Left lung (tissue), 10 donors: ENCODE measurements around the gene IFIT1. TPM values are rescaled to one million over a fixed set of nuclear protein-coding genes. Genes with fewer than 3 reads are reported as not detected.

Source experiments
- ATAC-seq: fragments of 200-7000 bp; cut with Tn5 transposase; one replicate; pipeline ENCODE4 v1.9.1; 2020; ENCODE audit warnings: moderate library complexity
- DNase-seq, 4 donors: peaks; one replicate each; pipeline ENCODE4 v3.0.0-alpha.2; 2013 to 2020
- H3K27ac ChIP-seq, 2 donors: fragments of 200-600 bp; sonication (generic) in 1 of 2; one replicate each; pipeline versions ENCODE4 v1.5.0 to v1.8.0; 2020 to 2021
- H3K27me3 ChIP-seq, 2 donors: fragments of 200-600 bp; sonication (generic) in 1 of 2; one replicate each; pipeline versions ENCODE4 v1.5.0 to v1.8.0; 2020 to 2021
- H3K36me3 ChIP-seq, 2 donors: fragments of 200-600 bp; sonication (generic) in 1 of 2; one replicate each; pipeline versions ENCODE4 v1.5.0 to v1.8.0; 2020 to 2021
- H3K4me1 ChIP-seq, 2 donors: fragments of 200-600 bp; one replicate each; pipeline ENCODE4 v1.8.0; 2021
- H3K4me3 ChIP-seq, 2 donors: fragments of 200-600 bp; sonication (generic) in 1 of 2; one replicate each; pipeline versions ENCODE4 v1.5.0 to v1.8.0; 2020 to 2021; ENCODE audit warnings: mild to moderate bottlenecking in 1 of 2
- H3K9me3 ChIP-seq, 2 donors: fragments of 200-600 bp; sonication (generic) in 1 of 2; one replicate each; pipeline versions ENCODE4 v1.5.0 to v1.8.0; 2020 to 2021
- CTCF ChIP-seq, 2 donors: fragments of 200-600 bp; sonication (generic) in 1 of 2; IDR thresholded peaks; one replicate each; pipeline versions ENCODE4 v1.5.0 to v1.8.0; 2021; ENCODE audit warnings: antibody characterized with exemption in 2 of 2
- intact Hi-C, 2 donors: fragments of 100-400 bp; cut with DNase I; formaldehyde crosslinking; loops; one replicate each; pipeline versions ENCODE4 v1.11.2 to v1.14.2; 2022
- polyA plus RNA-seq, 6 donors: library from polyadenylated mRNA; unstranded; fragments of 120-200 nt; gene quantifications; one replicate each; pipeline ENCODE4 v1.2.1, GENCODE V29; 2013; ENCODE audit not compliant: insufficient read length in 6 of 6
- total RNA-seq, 2 donors: library from RNA; stranded (reverse); fragmentation: NEBNext Ultra II Directional; extraction: Animal tissue kit (Norgen Biotek cat#: 25700); gene quantifications; one replicate each; pipeline ENCODE4 v1.2.1, GENCODE V29; 2021
- donor health status: DM: no; HTN: yes; CAD: no.
- donor health status: DM: no; HTN: no; CAD: no.

The IFIT1 gene
- total and polyA plus RNA-seq, 8 donors = 12.6 to 34.8 (median 21.8) TPM

GRCh38 chr10:89357975-89358374, 34.4 kb upstream of the IFIT1 start:
- intact Hi-C loops = no loop called here
- ATAC-seq = no peak

GRCh38 chr10:89360157-89360556, 32.3 kb upstream of the IFIT1 start:
- DNase-seq (no peak), ATAC-seq (peak; percentile 41)
- H3K4me1 ChIP-seq = peaks cover 0 to 7% of the 10 kb centered on the region in 2 donors
- no peaks in the 10 kb centered on the region for H3K27me3 ChIP-seq
- H3K27ac ChIP-seq = no peak overlapping the region
- no peaks in the 10 kb centered on the region for H3K36me3 ChIP-seq
- H3K4me3 ChIP-seq = no peak overlapping the region
- no peak for TF ChIP-seq CTCF (IDR thresholded peaks at IDR 0.05)
- intact Hi-C loops = no loop called here
- H3K9me3 ChIP-seq = no peaks in the 10 kb centered on the region

More at GRCh38 chr10:89357975-89358374, 34.4 kb upstream of the IFIT1 start:
- Histone ChIP-seq H3K4me3 (no peak overlapping the region), H3K4me1 (no peaks in the 10 kb centered on the region), H3K9me3 (no peaks in the 10 kb centered on the region), H3K27ac (no peak overlapping the region), H3K36me3 (no peaks in the 10 kb centered on the region), H3K27me3 (no peaks in the 10 kb centered on the region)
- TF ChIP-seq CTCF (IDR thresholded peaks at IDR 0.05) = no peak
- DNase-seq = no peak

- H3K27me3 ChIP-seq = no peaks in the 10 kb centered on the region
- ATAC-seq (no peak), DNase-seq (no peak)
- no peaks in the 10 kb centered on the region for H3K36me3 ChIP-seq
- peaks cover 0 to 12% of the 10 kb centered on the region in 2 donors for H3K4me1 ChIP-seq
- no peak for TF ChIP-seq CTCF (IDR thresholded peaks at IDR 0.05)
- H3K27ac ChIP-seq = no peak overlapping the region
- H3K9me3 ChIP-seq = no peaks in the 10 kb centered on the region
- H3K4me3 ChIP-seq = no peak overlapping the region
- intact Hi-C loops = no loop called here
Observed at GRCh38 chr10:89362929-89363328, 29.5 kb upstream of the IFIT1 start.

GRCh38 chr10:89363729-89364442, 28.5 kb upstream of the IFIT1 start:
- ATAC-seq (no peak), DNase-seq (no peak)
- Histone ChIP-seq H3K36me3 (no peaks in the 10 kb centered on the region), H3K4me3 (no peak overlapping the region), H3K27me3 (no peaks in the 10 kb centered on the region), H3K4me1 (peaks cover 0 to 13% of the 10 kb centered on the region in 2 donors), H3K27ac (no peak overlapping the region), H3K9me3 (no peaks in the 10 kb centered on the region)
- intact Hi-C loops = no loop called here
- TF ChIP-seq CTCF (IDR thresholded peaks at IDR 0.05) = no peak

- Histone ChIP-seq H3K9me3 (no peaks in the 10 kb centered on the region), H3K27me3 (no peaks in the 10 kb centered on the region), H3K36me3 (no peaks in the 10 kb centered on the region), H3K4me1 (peaks cover 5 to 19% of the 10 kb centered on the region in 2 donors), H3K4me3 (no peak overlapping the region), H3K27ac (no peak overlapping the region)
- no peak for DNase-seq
- TF ChIP-seq CTCF (IDR thresholded peaks at IDR 0.05) = no peak
- intact Hi-C loops = no loop called here
- ATAC-seq = no peak
Observed at GRCh38 chr10:89364531-89364930, 27.9 kb upstream of the IFIT1 start.
